Measurements from ENCODE around the gene DENND1A. TPM values are rescaled to one million over a fixed set of nuclear protein-coding genes. Genes with fewer than 3 reads are reported as not detected.

DENND1A gene
- total RNA-seq, 4 donors from 2014 or later = 37.1 to 55.3 (median 50.0) TPM

DNA sequence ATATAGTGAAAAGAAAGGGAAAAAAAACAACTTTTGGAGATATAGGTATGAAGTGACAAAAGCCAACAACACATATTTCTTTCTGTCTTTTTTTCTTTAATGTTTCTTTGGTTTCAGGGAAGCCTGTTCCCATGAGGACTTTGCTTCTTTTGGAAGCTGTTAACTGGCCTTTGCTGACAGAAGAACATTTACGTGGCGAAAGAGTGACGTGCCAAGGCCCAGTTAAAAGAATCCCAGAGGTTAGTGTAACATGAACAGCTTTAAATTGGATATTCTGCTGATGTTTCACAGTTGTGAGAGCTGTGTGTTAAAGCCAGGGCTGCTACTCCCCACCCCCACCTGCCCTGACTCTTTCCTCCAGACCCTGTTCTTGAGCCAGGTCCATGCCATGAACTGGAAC lies 298.1 kb downstream of the DENND1A start:
- TF ChIP-seq POLR2A (IDR thresholded peaks at IDR 0.05) = no peak
- TF ChIP-seq, protein P1, sequence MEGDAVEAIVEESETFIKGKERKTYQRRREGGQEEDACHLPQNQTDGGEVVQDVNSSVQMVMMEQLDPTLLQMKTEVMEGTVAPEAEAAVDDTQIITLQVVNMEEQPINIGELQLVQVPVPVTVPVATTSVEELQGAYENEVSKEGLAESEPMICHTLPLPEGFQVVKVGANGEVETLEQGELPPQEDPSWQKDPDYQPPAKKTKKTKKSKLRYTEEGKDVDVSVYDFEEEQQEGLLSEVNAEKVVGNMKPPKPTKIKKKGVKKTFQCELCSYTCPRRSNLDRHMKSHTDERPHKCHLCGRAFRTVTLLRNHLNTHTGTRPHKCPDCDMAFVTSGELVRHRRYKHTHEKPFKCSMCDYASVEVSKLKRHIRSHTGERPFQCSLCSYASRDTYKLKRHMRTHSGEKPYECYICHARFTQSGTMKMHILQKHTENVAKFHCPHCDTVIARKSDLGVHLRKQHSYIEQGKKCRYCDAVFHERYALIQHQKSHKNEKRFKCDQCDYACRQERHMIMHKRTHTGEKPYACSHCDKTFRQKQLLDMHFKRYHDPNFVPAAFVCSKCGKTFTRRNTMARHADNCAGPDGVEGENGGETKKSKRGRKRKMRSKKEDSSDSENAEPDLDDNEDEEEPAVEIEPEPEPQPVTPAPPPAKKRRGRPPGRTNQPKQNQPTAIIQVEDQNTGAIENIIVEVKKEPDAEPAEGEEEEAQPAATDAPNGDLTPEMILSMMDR (IDR thresholded peaks at IDR 0.05) = no peak
- H3K4me1 ChIP-seq = no peaks in the 10 kb centered on the region
- no peak for DNase-seq
- peaks cover 0 to 18% (median 0%) of the 10 kb centered on the region in 3 donors for H3K36me3 ChIP-seq
- no peaks in the 10 kb centered on the region for H3K9me3 ChIP-seq
- no peak overlapping the region for H3K27ac ChIP-seq
- no peaks in the 10 kb centered on the region for H3K27me3 ChIP-seq
- H3K4me3 ChIP-seq = no peak overlapping the region

DNA sequence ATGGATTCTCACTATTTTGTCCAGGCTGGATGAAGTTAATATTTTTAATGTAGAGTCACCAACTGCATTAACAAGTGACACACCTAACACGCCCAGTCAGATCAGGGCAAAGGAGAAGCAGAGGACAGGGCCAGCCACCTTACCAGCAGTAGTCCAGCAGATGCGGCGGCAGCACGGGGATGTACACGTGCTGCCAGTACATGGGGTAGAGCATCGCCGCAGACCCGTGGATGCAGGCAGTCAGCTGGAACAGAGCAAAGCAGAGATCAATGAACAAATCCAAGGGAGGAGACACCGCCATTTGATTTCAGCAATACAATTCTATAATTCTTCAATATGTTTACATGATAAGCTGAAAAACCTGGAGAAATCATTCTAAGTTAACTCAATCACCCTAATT lies 299.7 kb downstream of the DENND1A start:
- H3K9me3 ChIP-seq = no peaks in the 10 kb centered on the region
- TF ChIP-seq, protein P1 (IDR thresholded peaks at IDR 0.05) = no peak
- TF ChIP-seq POLR2A (IDR thresholded peaks at IDR 0.05) = no peak
- no peak overlapping the region for H3K27ac ChIP-seq
- H3K4me1 ChIP-seq = no peaks in the 10 kb centered on the region
- no peak overlapping the region for H3K4me3 ChIP-seq
- no peaks in the 10 kb centered on the region for H3K27me3 ChIP-seq
- H3K36me3 ChIP-seq = peaks cover 0 to 28% (median 0%) of the 10 kb centered on the region in 3 donors
- no peak for DNase-seq

DNA sequence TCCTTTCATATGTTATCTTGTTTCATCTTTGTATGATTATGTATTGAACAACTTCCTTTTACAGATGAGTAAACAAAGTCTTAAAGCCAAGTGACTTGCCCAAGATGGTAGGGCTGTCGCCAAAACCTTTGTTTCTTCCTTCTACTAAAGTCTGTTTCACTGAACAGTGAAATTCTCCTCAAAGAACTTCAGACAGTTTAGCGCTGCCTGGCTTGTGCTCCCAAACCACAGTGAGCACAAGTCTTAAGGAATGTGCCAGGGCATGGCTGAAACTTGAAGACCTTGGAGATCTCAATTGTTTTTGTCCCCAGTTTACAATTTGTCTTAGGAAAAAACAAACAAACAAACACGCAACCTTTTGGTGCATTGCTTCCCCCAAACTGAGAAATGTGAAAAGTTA lies 300.4 kb downstream of the DENND1A start:
- Histone ChIP-seq H3K27ac (no peak overlapping the region), H3K4me3 (no peak overlapping the region), H3K27me3 (no peaks in the 10 kb centered on the region), H3K9me3 (no peaks in the 10 kb centered on the region), H3K36me3 (peaks cover 0 to 28% (median 0%) of the 10 kb centered on the region in 3 donors), H3K4me1 (no peaks in the 10 kb centered on the region)
- DNase-seq = no peak
- TF ChIP-seq, protein P1 (IDR thresholded peaks at IDR 0.05) = no peak
- TF ChIP-seq POLR2A (IDR thresholded peaks at IDR 0.05) = no peak

DNA sequence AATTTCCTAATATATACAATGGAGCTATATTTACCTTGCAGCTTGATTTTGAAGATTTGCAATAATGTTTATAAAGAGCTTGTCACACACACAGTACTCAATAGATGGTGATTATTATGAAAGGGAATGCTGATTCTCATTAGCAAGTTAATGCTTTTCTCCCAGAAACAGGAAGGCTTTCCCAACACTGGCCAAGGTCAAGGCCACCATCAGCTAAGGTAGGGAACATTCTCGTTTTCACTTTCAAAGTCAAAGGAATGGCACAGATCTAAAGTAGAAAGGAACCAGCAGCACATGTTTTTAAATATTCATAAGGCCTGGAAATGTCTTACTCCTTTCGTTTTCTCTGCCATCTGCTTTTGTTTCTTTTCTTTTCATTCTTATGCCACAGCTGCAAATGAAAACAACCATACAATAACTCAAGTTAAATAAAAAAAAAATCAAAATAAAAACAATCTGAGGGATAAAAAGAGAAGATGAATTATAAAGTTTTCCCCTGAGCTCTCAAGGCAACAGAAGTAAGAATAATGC lies 307.1 kb downstream of the DENND1A start:
- DNase-seq = no peak
- no peaks in the 10 kb centered on the region for H3K4me1 ChIP-seq
- no peaks in the 10 kb centered on the region for H3K27me3 ChIP-seq
- no peak overlapping the region for H3K4me3 ChIP-seq
- no peaks in the 10 kb centered on the region for H3K9me3 ChIP-seq
- TF ChIP-seq, protein P1 (IDR thresholded peaks at IDR 0.05) = no peak
- no peak for TF ChIP-seq POLR2A (IDR thresholded peaks at IDR 0.05)
- no peak overlapping the region for H3K27ac ChIP-seq
- H3K36me3 ChIP-seq = peaks cover 0 to 15% (median 0%) of the 10 kb centered on the region in 3 donors

DNA sequence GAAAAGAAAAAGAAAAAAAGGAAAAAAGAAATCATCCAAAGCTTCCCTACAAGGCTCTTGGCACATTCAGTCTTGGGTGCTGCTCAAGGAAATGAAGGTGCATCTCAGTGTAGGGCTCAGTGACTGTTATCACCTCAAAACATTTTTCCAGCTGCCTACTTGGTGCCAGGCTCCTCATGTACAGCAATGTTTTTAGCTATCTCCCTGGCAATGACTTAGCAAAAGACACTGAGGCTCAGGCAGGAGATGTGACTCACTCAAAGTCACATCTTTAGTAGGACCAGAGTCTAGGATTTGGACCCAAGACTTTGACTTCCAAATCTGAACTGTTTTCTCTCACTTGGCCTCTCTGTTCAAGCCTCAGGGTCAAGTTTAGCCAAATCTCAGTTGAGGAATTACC lies 309.7 kb downstream of the DENND1A start:
- Histone ChIP-seq H3K4me3 (no peak overlapping the region), H3K36me3 (peaks cover 0 to 3% (median 0%) of the 10 kb centered on the region in 3 donors), H3K4me1 (no peaks in the 10 kb centered on the region), H3K27ac (no peak overlapping the region), H3K27me3 (no peaks in the 10 kb centered on the region), H3K9me3 (no peaks in the 10 kb centered on the region)
- TF ChIP-seq, protein P1 (IDR thresholded peaks at IDR 0.05) = no peak
- no peak for TF ChIP-seq POLR2A (IDR thresholded peaks at IDR 0.05)
- DNase-seq = no peak
